ENCODE measurements around the gene TERC. TPM values are rescaled to one million over a fixed set of nuclear protein-coding genes. Genes with fewer than 3 reads are reported as not detected.

Gene TERC
- total and polyA plus RNA-seq, 10 of the 15 experiments (the other 5 are each of a cell fraction or from before 2014, with no cell fraction given) = 0.43 to 125 (median 6.2) TPM; not detected in 4

DNA sequence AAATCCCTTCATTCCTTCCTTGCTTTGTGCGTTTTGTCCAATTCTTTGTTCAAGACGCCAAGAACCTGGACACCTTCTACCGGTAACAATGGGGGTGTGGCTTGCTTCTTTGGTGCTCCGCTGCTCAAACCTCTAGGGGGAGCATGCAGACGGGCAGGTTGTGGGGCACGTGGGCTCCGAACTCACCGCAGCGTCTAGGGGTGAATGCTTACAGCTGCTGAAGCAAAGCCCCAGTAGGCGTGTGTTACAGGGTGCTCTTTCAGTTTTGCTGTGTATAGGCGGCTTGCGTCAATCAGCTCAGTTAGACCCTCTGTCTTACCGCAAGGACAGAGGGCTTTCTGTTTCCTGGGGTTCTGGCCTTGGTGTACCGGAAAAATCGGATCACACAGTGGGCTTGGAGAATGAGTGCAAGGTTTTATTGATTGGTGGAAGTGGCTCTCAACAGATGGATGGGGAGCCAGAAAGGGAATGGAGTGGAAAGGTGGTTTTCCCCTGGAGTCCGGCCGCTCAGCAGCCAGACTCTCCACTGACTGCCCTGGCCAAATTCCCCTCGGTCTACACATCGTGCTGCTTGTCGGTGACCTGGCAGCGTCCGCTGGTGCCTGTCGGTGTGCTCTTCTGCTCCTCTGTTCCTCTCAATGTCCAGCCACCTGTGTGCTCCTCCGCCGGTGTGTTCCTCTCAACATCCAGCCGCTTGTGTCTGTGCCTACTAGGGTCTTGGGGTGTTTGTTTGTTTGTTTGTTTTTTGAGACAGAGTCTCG lies 49.1 kb upstream of the TERC start (continued):
- TF ChIP-seq, protein P1, sequence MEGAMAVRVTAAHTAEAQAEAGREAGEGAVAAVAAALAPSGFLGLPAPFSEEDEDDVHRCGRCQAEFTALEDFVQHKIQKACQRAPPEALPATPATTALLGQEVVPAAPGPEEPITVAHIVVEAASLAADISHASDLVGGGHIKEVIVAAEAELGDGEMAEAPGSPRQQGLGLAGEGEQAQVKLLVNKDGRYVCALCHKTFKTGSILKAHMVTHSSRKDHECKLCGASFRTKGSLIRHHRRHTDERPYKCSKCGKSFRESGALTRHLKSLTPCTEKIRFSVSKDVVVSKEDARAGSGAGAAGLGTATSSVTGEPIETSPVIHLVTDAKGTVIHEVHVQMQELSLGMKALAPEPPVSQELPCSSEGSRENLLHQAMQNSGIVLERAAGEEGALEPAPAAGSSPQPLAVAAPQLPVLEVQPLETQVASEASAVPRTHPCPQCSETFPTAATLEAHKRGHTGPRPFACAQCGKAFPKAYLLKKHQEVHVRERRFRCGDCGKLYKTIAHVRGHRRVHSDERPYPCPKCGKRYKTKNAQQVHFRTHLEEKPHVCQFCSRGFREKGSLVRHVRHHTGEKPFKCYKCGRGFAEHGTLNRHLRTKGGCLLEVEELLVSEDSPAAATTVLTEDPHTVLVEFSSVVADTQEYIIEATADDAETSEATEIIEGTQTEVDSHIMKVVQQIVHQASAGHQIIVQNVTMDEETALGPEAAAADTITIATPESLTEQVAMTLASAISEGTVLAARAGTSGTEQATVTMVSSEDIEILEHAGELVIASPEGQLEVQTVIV (IDR thresholded peaks at IDR 0.05; ENCODE audit: borderline replicate concordance, partially characterized antibody) = no peak
- TF ChIP-seq IKZF2 (IDR thresholded peaks at IDR 0.05) (peak; percentile 82 to 86; a peak in 3 of 4 replicates), STAT1 (conservative IDR thresholded peaks at IDR 0.05) (peak; percentile 61; the same call in 1 of the 2 replicates), EZH2 (IDR thresholded peaks at IDR 0.05; ENCODE audit: borderline replicate concordance, control insufficient read depth, low read depth, low read length) (no peak), RB1 (IDR thresholded peaks at IDR 0.05; ENCODE audit: borderline replicate concordance) (no peak), CBX5 (IDR thresholded peaks at IDR 0.05; ENCODE audit: low read depth) (peak; percentile 93), ZZZ3 (IDR thresholded peaks at IDR 0.05; ENCODE audit: control insufficient read depth, insufficient read length, low read depth) (no peak), RAD51 (IDR thresholded peaks at IDR 0.05) (peak; percentile 94), SMAD1 (IDR thresholded peaks at IDR 0.05; ENCODE audit: low read depth, partially characterized antibody) (no peak), NR2C1 (IDR thresholded peaks at IDR 0.05) (no peak), TCF3 (IDR thresholded peaks at IDR 0.05; ENCODE audit: borderline replicate concordance, insufficient read depth, low read depth, low read length) (peak; percentile 97), SP1 (IDR thresholded peaks at IDR 0.05; ENCODE audit: low read depth, low read length) (peak; percentile 50), SRF (IDR thresholded peaks at IDR 0.05; ENCODE audit: low read depth in 2 of 2, low read length in 2 of 2) (no peak), ZNF622 (IDR thresholded peaks at IDR 0.05) (no peak), FOS (IDR thresholded peaks at IDR 0.05; ENCODE audit: borderline replicate concordance, extremely low read depth, insufficient read length) (no peak), SREBF2 (IDR thresholded peaks at IDR 0.05; ENCODE audit: low read length) (no peak)
- TF ChIP-seq, protein P2, sequence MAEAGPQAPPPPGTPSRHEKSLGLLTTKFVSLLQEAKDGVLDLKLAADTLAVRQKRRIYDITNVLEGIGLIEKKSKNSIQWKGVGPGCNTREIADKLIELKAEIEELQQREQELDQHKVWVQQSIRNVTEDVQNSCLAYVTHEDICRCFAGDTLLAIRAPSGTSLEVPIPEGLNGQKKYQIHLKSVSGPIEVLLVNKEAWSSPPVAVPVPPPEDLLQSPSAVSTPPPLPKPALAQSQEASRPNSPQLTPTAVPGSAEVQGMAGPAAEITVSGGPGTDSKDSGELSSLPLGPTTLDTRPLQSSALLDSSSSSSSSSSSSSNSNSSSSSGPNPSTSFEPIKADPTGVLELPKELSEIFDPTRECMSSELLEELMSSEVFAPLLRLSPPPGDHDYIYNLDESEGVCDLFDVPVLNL (IDR thresholded peaks at IDR 0.05; ENCODE audit: low read depth, low read length) = no peak
- TF ChIP-seq, protein P3, sequence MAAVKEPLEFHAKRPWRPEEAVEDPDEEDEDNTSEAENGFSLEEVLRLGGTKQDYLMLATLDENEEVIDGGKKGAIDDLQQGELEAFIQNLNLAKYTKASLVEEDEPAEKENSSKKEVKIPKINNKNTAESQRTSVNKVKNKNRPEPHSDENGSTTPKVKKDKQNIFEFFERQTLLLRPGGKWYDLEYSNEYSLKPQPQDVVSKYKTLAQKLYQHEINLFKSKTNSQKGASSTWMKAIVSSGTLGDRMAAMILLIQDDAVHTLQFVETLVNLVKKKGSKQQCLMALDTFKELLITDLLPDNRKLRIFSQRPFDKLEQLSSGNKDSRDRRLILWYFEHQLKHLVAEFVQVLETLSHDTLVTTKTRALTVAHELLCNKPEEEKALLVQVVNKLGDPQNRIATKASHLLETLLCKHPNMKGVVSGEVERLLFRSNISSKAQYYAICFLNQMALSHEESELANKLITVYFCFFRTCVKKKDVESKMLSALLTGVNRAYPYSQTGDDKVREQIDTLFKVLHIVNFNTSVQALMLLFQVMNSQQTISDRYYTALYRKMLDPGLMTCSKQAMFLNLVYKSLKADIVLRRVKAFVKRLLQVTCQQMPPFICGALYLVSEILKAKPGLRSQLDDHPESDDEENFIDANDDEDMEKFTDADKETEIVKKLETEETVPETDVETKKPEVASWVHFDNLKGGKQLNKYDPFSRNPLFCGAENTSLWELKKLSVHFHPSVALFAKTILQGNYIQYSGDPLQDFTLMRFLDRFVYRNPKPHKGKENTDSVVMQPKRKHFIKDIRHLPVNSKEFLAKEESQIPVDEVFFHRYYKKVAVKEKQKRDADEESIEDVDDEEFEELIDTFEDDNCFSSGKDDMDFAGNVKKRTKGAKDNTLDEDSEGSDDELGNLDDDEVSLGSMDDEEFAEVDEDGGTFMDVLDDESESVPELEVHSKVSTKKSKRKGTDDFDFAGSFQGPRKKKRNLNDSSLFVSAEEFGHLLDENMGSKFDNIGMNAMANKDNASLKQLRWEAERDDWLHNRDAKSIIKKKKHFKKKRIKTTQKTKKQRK (IDR thresholded peaks at IDR 0.05; ENCODE audit: low read depth, low read length) = no peak
- TF ChIP-seq, protein P4, sequence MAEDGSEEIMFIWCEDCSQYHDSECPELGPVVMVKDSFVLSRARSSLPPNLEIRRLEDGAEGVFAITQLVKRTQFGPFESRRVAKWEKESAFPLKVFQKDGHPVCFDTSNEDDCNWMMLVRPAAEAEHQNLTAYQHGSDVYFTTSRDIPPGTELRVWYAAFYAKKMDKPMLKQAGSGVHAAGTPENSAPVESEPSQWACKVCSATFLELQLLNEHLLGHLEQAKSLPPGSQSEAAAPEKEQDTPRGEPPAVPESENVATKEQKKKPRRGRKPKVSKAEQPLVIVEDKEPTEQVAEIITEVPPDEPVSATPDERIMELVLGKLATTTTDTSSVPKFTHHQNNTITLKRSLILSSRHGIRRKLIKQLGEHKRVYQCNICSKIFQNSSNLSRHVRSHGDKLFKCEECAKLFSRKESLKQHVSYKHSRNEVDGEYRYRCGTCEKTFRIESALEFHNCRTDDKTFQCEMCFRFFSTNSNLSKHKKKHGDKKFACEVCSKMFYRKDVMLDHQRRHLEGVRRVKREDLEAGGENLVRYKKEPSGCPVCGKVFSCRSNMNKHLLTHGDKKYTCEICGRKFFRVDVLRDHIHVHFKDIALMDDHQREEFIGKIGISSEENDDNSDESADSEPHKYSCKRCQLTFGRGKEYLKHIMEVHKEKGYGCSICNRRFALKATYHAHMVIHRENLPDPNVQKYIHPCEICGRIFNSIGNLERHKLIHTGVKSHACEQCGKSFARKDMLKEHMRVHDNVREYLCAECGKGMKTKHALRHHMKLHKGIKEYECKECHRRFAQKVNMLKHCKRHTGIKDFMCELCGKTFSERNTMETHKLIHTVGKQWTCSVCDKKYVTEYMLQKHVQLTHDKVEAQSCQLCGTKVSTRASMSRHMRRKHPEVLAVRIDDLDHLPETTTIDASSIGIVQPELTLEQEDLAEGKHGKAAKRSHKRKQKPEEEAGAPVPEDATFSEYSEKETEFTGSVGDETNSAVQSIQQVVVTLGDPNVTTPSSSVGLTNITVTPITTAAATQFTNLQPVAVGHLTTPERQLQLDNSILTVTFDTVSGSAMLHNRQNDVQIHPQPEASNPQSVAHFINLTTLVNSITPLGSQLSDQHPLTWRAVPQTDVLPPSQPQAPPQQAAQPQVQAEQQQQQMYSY (CRISPR knock-in tag; IDR thresholded peaks at IDR 0.05) = no peak

Measured in GM12878 (cell line).